GM19324 (cell line): ENCODE measurements around the gene FHOD3.

Experiments
- ATAC-seq: cut with Tn5 transposase; IDR thresholded peaks from one replicate; pipeline ENCODE4 v1.9.1; 2021; ENCODE audit warnings: mild to moderate bottlenecking, moderate library complexity; ENCODE audit not compliant: unreplicated experiment, low FRiP score

FHOD3 gene

DNA sequence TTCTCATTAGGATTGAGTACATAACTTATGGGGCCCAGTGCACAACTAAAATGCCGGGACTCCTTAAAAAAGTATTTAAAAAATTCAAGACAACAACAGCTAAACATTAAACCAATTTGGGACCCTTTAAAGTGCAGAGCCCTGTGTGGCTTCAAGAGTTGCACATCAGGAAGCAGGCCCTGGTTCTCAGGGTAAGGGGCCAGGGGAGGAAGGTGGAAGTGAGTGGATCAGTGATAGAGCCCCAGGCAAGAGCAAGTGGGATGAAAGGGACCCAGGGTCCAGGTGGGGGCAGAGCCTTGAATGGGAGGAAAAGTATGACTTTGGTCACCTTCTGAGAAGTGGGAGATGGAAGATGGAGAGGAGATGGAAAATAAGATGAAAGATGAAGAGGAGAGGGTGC, 2.3 kb upstream of the FHOD3 start:
- ATAC-seq = no peak

- ATAC-seq = no peak
Observed at GRCh38 chr18:36295880-36296301, 1.6 kb upstream of the FHOD3 start.

DNA sequence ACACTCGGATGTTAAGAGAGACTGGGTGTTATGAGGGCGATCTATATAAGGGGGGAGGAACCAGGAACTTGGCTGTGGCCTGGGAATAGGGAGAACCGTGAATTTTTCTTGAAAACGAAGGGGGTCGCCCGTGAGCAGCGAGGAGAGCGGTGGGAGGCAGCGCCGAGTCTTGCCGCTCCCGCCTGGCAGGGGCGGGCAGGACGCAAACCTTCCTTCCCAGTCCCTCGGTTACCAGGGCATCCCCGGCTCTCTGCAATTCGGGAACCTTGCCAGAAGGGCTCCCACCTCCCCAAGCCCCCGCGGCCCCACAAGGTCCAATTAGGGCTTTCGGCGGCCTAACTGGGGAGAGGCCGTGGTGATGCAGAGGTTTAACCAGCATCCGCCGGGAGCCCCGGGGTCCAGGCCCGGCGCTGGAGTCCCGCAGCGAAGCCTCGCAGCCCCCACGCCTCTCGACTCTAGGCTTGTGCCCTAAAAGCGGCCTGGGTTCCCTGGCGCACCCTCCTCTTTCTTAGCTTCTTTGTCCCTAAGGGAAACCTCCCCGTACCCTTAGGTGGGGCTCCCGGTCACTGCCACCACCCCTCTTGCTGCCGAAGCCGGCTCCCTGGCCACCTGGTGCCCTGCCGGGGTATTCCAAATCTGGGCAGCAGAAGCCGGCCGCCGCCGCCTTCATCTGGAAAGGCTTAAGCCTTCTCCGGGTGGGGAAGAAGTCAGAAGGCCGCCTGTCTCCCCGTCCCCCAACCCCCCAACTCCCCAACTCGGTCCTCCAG, 680 bp upstream of the FHOD3 start:
- peak; percentile 9 for ATAC-seq

DNA sequence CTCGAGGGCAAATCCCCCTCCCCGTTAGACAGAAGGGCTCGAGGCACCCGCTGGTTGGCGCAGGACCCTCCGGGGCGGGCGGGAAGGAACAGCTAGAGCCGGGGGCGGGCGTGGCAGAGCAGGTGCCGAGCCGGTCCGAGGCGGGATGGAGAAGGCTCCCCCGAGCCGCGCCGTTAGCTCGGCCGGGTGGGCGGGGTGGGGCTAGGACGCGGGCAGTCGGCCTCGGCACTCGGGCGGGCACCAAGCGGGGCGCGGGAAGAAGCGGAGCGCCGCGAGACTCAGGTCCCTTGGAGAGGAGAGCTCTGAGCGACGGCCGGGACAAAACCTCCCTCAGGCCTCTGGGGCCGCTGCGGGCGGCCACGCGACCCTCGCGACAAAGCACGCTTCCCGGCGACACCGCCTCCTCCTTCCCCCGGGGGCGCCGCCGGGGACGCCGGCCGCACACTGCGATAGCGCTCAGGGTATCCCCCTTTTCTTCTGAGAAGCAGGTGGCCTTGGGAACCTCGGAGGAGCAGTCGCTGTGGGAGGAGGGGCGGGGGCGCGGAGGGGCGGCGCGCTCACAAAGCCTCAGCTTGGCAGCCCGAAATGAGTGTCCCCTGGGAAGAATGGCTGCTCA, 721 bp downstream of the FHOD3 start:
- ATAC-seq = peak; percentile 28

DNA sequence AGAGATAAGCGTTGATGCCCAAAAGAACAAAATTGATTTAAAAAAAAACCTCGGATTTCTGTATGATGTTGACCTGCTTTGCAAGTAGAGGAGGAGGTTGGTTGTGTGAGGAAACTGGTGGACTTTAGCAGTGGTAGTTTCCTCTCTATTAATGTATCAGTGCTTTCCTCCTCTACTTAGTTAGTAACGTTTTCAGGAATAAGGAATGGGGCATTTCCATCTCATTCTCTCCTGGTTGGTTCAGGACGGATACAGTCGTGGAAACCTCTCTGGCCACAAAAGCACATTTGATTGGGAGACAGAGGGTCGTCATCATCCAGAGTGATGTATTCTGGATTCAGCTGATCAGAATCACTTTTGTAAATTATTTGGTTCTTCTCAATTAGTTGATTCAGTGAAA, 1.5 kb downstream of the FHOD3 start:
- ATAC-seq = no peak

- ATAC-seq = no peak
Observed at GRCh38 chr18:36300211-36300610, 2.7 kb downstream of the FHOD3 start.

- no peak for ATAC-seq
Observed at GRCh38 chr18:36301884-36302283, 4.4 kb downstream of the FHOD3 start.

- ATAC-seq = no peak
Observed at GRCh38 chr18:36302676-36303075, 5.2 kb downstream of the FHOD3 start.

DNA sequence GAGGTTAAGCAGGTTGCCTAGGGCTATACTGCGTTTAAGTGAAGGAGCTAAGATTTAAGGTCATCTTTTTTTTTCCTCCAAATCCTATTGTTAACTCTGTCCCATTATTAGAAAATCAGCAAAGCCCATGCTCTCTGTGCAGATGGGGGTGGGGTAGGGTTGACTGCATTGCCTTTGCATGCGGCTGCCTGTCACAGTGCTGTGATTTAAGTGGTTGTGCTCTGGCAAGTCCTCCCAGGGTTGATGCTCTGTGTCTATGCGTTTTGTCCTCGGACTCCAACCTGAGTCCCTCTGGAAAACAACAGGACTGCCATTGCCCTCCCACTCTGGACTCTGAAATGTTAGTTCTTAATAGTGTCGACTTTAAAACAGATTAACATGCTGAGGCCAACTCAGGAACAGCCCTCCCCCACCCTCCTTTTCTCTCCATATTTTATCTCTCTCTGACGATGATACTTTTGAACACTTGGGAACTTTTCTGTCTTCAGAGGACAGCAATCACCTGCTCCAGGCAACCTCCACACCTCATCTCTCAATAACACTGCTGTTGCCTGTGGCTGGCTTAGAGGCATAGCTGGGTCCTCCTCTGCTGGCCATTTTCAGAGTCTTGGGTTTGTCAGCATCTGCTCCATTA, 5.8 kb downstream of the FHOD3 start:
- ATAC-seq = no peak

- ATAC-seq = no peak
Observed at GRCh38 chr18:36304723-36305122, 7.2 kb downstream of the FHOD3 start.

DNA sequence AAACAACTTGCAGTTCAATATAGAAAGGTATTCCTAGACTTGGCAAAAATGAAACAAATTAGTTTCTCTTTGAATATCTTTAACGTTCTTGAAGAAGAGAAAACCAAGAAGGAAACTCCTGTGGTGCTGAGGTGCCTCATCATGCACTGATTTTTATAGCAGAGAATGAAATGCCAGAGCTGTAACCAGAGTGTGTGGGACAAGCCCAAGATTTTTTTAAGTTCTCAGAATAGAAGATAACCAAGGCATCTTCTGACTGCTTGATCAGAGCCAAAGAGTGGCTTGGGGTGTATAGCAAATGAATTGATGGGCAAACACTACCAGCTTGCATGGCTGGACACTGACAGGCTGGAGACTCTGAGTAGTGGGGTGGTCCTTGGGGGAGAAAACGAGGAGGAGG, 7.9 kb downstream of the FHOD3 start:
- no peak for ATAC-seq

DNA sequence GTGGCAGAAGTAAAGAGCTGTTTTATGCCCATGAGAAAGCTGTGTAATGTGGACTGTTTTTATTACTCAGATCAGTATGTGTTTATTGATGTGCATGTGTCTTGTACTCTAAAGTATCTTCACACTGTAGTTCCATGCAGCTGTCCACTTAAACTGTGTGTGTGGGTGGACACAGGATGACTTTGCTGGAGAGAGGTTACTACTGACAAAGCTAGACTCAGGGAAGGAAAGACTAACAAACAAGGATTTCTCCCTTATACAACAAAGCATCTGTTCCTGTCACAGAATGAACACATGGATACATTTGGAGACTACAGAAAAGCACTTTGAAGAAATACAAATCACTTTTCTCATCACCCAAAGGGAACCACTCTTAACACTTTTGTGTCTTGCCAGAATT, 10.0 kb downstream of the FHOD3 start:
- no peak for ATAC-seq

GRCh38 chr18:36308711-36309435, 11.4 kb downstream of the FHOD3 start:
- no peak for ATAC-seq

GRCh38 chr18:36309436-36310391, 12.2 kb downstream of the FHOD3 start:
- no peak for ATAC-seq

- no peak for ATAC-seq
Observed at GRCh38 chr18:36311026-36311570, 13.6 kb downstream of the FHOD3 start.

GRCh38 chr18:36312806-36313395, 15.4 kb downstream of the FHOD3 start:
- no peak for ATAC-seq

DNA sequence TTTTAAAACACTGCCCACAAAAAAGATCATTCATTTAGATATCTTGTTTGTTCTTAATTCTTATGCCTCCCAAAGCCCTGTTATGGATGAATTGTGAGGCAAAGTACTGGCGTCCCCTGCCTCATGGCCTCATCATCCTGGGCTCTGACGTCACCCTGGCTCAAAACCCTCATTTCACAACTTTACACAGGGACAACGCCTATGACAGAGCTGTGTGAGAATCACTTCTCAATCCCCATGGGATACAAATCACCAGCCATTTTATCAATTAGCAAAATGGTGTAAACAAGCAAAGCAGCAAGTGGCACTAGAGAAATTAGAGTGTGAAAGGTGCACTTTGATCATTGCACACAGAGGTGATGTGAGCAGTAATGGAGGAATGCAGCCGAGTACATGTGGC, 16.6 kb downstream of the FHOD3 start:
- no peak for ATAC-seq

DNA sequence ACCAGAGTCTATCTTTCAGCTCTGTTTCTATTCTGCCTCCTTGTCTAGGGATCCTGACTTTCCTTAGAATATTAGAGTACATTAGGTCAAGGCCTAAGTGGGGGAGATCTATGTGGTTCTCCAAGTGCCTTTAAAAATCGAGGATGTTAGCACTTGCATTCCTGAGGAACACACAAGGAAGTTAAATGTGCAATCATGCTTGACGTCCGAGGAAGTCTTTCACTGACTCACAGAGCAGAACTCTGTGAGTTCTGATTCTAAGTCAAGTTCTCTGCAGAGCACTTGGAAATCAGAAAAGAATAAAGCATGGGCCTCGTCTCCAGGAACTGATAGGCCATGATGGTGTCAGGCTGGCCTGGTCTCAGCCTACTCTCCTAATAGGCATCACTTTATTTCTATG, 17.2 kb downstream of the FHOD3 start:
- no peak for ATAC-seq

- no peak for ATAC-seq
Observed at GRCh38 chr18:36315736-36316135, 18.2 kb downstream of the FHOD3 start.
